Ecto neural progenitor cell (in vitro differentiated cells): ENCODE results near the gene ARHGEF2.

Experiments used
- DNase-seq: peaks from one replicate; pipeline ENCODE4 v3.0.0-alpha.2; 2018; ENCODE audit warnings: low spot score

ARHGEF2 gene

GRCh38 chr1:155911156-155912055, 66.9 kb downstream of the ARHGEF2 start, which contains the start of gene RIT1:
TSS of gene RIT1 (minus strand) at chr1:155911349. CDS start at chr1:155910761, 588 bp downstream.
- peak; percentile 90 for DNase-seq

DNA sequence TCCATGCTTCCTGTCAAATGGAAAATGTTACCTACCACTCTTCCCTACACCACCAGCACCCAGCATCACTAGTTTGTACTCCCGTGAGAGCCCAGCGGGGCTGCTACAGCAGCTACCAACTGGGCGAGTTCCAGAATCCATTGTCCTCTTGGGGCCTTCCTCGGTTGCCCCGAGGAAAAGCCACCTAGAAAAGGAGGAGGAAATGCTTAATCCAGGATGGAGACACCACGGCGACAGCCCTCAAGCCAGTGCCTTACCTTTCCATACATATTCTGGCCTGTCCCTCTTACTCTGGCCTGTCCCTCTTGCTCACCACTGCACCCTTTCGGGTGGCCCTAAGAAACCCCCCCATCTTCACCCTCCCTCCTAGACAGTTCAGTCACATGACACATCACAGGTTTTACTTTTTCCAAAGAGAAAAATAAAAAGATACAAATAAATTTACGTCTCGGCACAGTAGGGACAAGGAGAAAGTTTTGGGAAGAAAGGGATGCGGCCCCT, 67.7 kb downstream of the ARHGEF2 start:
- DNase-seq = peak; percentile 51

DNA sequence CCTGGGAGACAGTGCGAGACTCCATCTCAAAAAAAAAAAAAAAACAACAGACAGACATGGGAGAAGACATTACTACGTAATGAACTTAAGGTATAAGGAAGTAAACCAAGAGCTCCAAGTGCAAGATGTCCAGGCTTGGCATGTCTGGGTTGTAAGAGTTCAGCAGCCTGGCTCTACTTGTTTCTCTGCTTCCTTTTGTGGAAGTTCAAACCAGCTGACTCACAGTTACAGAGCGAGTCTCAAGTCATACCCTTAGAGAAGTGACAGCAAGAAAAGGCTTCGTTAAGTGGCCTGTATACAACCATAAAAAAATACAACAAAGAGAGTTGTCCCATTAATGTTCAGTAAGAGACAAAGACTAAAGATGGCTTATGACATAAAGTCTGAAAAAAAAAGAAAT, 68.5 kb downstream of the ARHGEF2 start:
- DNase-seq = no peak

- no peak for DNase-seq
Measured at GRCh38 chr1:155904261-155904660, 74.1 kb downstream of the ARHGEF2 start.

DNA sequence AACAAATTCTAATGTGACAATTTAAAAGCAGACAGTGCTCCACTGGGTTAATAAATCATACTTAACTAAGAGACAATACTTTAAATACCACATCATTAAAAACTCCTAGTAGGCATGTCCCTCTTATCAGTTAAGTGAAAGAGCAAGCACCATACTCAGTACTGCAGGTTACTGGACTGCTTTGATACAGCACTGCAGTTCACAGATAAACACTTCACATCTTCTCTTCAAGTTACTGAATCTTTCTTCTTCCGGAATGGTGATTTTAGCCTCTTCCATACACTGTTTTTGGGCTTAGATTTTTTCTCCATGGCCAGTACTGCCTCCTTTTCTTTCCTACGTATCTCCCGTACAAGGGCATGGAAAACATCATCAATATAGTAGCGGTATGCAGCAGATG, 78.2 kb downstream of the ARHGEF2 start:
- no peak for DNase-seq

DNA sequence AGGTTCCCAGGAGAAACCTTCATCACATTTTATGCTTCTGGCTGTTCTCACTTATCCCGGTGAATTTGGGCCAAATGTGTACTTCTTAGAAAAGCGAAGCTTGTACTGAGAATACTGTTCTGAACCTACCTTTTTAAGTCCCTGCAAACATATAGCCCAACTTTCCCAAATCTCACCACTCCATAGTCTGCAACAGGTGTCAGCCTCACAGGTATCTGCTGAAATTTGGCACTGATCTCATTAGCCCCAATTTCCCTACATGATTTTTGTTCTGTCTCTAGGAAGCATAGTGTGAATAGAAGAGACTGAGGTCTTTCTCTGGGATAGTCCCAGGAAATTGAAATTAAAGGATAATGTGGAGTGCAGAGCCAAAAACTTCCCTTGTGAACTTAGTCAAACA, 78.7 kb downstream of the ARHGEF2 start:
- no peak for DNase-seq

DNA sequence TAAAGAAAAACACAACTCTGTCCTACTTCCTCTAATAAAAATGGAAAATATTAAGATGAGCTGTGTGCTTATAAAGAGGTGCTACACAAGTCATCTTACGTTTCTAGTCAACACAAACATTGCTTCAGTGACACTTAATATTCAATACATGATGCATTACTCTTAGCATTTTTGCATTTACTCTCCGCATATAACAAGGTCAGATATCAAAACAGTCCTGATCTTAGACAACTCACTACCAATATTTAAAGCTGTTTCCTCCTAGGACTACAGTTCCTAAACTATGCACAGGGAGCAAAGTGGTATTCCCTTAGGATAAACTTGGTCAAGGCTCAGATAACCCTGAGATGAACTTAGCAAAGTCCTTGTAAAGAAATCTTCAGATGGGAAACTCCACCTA, 79.5 kb downstream of the ARHGEF2 start:
- DNase-seq = no peak

GRCh38 chr1:155897746-155898145, 80.6 kb downstream of the ARHGEF2 start:
- DNase-seq = no peak
